ENCODE data around the gene NECTIN4. TPM values are rescaled to one million over a fixed set of nuclear protein-coding genes. Genes with fewer than 3 reads are reported as not detected.

The NECTIN4 gene
- total and polyA plus RNA-seq, 10 of the 15 experiments (the other 5 are each of a cell fraction or from before 2014, with no cell fraction given), result 2.8 to 8.7 (median 3.7) TPM

DNA sequence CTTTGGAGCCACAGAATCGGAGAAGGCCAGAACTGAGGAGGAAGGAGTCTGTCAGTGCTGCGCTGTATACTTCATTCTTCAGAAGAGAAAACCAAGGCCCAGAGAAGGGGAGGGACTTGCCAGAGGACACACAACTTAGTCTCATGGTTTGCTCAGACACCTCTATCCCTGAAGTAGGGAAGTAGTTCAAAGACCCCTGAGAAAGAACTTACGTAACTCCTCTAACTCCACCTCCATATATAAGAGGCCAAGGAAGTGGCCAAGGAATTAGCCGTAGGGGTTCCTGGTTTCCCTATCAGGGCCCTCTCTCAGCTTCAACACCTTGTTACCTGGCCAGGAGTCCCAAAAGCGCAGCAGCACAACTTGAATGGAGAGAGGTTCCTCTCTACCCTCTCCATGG is 580 bp upstream of the NECTIN4 start:
- H3K4me2 ChIP-seq (ENCODE audit: control insufficient read depth, insufficient read depth), result no peak overlapping the region
- ChIA-PET SMC1A (ENCODE audit: uncharacterized antibody, unreplicated experiment) (no interaction called here), POLR2A (interaction anchor here (0.6 to 0.7 kb wide), 2 partner anchors 19 to 20 kb away, joined by 3 read pairs; partner anchors contain the start of gene ARHGAP30), CTCF (no interaction called here), RAD21 (ENCODE audit: unreplicated experiment) (interaction anchor here (1.1 kb wide), 1 partner anchor 20 kb away, joined by 3 read pairs; the partner anchor contains the start of gene ARHGAP30)
- WGBS (ENCODE audit: insufficient coverage, insufficient replicate concordance, low lambda C conversion rate, missing lambda C conversion rate), result 81% methylated on average over 3 of the region's 5 CpGs
- H3K27me3 ChIP-seq (replicated peaks in 1 of 2; ENCODE audit: control insufficient read depth in 2 of 2, insufficient read depth in 2 of 2, low read length in 1 of 2), result no peaks in the 10 kb centered on the region
- H3K4me3 ChIP-seq, result no peak overlapping the region
- H3K27ac ChIP-seq (ENCODE audit: control insufficient read depth, insufficient read depth), result no peak overlapping the region
- no peaks in the 10 kb centered on the region for H3K36me3 ChIP-seq (ENCODE audit: control insufficient read depth in 2 of 2, insufficient read depth in 2 of 2, low read length in 1 of 2)
- DNase-seq (ENCODE audit: low read depth, low spot score) (no peak), FAIRE-seq (no peak), ATAC-seq (no peak)
- peaks cover 9% of the 10 kb centered on the region for H3K4me1 ChIP-seq (ENCODE audit: control insufficient read depth, insufficient read depth, low read length)
- BruUV-seq (replicated peaks), result no TSS peak
- no peak overlapping the region for H2AFZ ChIP-seq (ENCODE audit: control insufficient read depth, low read depth, low read length)
- intact Hi-C loops (cut with micrococcal nuclease; ENCODE audit: unreplicated experiment), result no loop called here
- H3K9me3 ChIP-seq (replicated peaks; ENCODE audit: control insufficient read depth, insufficient read depth, low read length), result no peaks in the 10 kb centered on the region
- no peaks in the 10 kb centered on the region for H4K20me1 ChIP-seq (ENCODE audit: control insufficient read depth, insufficient read depth)
- TF ChIP-seq, protein P1, sequence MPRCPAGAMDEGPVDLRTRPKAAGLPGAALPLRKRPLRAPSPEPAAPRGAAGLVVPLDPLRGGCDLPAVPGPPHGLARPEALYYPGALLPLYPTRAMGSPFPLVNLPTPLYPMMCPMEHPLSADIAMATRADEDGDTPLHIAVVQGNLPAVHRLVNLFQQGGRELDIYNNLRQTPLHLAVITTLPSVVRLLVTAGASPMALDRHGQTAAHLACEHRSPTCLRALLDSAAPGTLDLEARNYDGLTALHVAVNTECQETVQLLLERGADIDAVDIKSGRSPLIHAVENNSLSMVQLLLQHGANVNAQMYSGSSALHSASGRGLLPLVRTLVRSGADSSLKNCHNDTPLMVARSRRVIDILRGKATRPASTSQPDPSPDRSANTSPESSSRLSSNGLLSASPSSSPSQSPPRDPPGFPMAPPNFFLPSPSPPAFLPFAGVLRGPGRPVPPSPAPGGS (IDR thresholded peaks at IDR 0.05; ENCODE audit: borderline replicate concordance, insufficient read depth, low read depth, low read length, poor library complexity, severe bottlenecking), result no peak
- TF ChIP-seq TBL1XR1 (IDR thresholded peaks at IDR 0.05; ENCODE audit: low read depth, low read length) (no peak), CREM (IDR thresholded peaks at IDR 0.05; ENCODE audit: low read depth) (no peak), ZBTB4 (CRISPR knock-in tag; IDR thresholded peaks at IDR 0.05) (no peak)
- no peaks in the 10 kb centered on the region for H3K79me2 ChIP-seq (ENCODE audit: control insufficient read depth, insufficient read depth, low read length)
- in situ Hi-C loops (cut with MboI), result no loop called here
- no peak overlapping the region for H3K9ac ChIP-seq (ENCODE audit: control insufficient read depth, insufficient read depth, low read length)

All from GM12878 (cell line).